ENCODE measurements around the gene SIDT2. TPM values are rescaled to one million over a fixed set of nuclear protein-coding genes. Genes with fewer than 3 reads are reported as not detected.

SIDT2 gene
- total RNA-seq, 1 experiment from 2014 or later = 11.8 TPM

DNA sequence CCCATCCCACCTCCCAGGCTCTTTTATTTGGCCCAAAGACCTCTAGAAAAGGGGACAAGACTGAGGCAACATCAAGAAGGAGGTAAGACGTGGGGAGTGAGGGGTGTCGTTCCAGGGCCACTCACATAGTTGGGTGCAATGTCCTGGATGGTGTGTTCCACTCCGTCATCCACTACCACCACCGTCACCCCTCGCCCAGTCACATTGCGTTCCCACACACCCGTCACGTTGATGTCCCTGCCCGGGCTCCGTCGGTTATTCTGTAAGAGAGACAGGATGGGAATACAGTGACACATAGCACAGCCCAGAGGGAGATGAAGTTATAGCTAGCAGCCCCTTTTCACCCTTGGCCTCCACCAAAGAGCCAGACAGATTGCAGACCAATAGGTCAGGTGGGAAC is 49.5 kb downstream of the SIDT2 start:
- in situ Hi-C loops (cut with HindIII; ENCODE audit: low pct_unique_long_range_greater_than_20kb, low sequenced_read_pairs) = no loop called here
- DNase-seq (ENCODE audit: low read depth) = no peak

GRCh38 chr11:117229411-117229810 is 50.9 kb downstream of the SIDT2 start:
- in situ Hi-C loops (cut with HindIII; ENCODE audit: low pct_unique_long_range_greater_than_20kb, low sequenced_read_pairs) = no loop called here
- no peak for DNase-seq (ENCODE audit: low read depth)

DNA sequence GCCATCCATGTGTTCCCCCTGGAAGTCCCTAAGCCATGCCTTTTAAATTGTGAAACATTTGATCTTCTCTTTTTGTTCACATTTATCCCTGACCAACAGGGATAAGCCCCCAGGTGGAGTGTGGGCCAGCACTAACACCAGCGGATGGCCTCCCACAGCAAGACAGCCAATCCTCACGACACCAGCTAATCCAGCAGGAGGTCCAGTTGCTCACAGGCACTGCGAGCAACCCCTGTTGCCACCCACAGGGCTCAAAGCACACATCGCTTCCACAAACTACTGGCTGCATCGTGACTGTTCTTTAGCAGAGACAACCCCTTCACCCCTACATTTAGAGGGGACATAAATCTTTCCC is 51.4 kb downstream of the SIDT2 start:
- no peak for DNase-seq (ENCODE audit: low read depth)
- in situ Hi-C loops (cut with HindIII; ENCODE audit: low pct_unique_long_range_greater_than_20kb, low sequenced_read_pairs) = no loop called here

- in situ Hi-C loops (cut with HindIII; ENCODE audit: low pct_unique_long_range_greater_than_20kb, low sequenced_read_pairs) = no loop called here
Observed at GRCh38 chr11:117230286-117230961, 51.9 kb downstream of the SIDT2 start.

GRCh38 chr11:117230999-117231841 is 52.7 kb downstream of the SIDT2 start:
- no peak for DNase-seq (ENCODE audit: low read depth)
- in situ Hi-C loops (cut with HindIII; ENCODE audit: low pct_unique_long_range_greater_than_20kb, low sequenced_read_pairs) = no loop called here

More at GRCh38 chr11:117230286-117230961, 51.9 kb downstream of the SIDT2 start:
- DNase-seq (ENCODE audit: low read depth) = no peak

GRCh38 chr11:117231842-117232091 is 53.2 kb downstream of the SIDT2 start, which contains the start of gene PCSK7:
TSS of gene PCSK7 (minus strand) at chr11:117232073. CDS start at chr11:117229844, 2,229 bp downstream.
- no peak for DNase-seq (ENCODE audit: low read depth)
- in situ Hi-C loops (cut with HindIII; ENCODE audit: low pct_unique_long_range_greater_than_20kb, low sequenced_read_pairs) = no loop called here

GRCh38 chr11:117232092-117232878 is 53.7 kb downstream of the SIDT2 start, which contains the start of gene RNF214:
TSS of gene RNF214 (plus strand) at chr11:117232671. CDS start at chr11:117234273, 1,602 bp downstream.
- peak; percentile 75 for DNase-seq (ENCODE audit: low read depth)
- in situ Hi-C loops (cut with HindIII; ENCODE audit: low pct_unique_long_range_greater_than_20kb, low sequenced_read_pairs) = no loop called here

DNA sequence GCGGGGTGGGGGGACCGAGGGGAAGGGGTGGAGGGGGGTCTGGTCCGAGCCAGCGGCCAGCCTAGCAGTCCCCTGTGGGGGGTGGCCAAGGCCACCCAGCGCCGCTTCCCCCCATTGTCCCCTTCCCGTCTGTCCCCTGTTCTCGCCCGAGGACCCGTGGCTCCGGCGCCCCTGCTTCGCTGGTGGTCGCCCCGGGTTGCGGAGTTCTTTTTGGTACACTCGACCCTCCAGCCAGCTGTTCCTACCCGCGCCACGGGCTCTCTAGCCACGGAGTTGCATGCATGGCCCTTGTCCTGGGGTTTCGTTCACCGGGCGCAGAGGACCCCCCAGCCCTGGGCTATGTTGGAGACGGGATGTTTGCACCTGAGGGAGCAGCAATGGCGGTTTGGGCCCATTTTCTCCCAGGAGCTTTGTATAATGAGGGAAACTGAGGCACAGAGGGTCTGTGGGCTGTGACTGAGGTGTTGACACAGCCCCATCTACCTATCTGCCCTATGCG is 54.4 kb downstream of the SIDT2 start:
- in situ Hi-C loops (cut with HindIII; ENCODE audit: low pct_unique_long_range_greater_than_20kb, low sequenced_read_pairs) = no loop called here
- DNase-seq (ENCODE audit: low read depth) = no peak

- in situ Hi-C loops (cut with HindIII; ENCODE audit: low pct_unique_long_range_greater_than_20kb, low sequenced_read_pairs) = no loop called here
- DNase-seq (ENCODE audit: low read depth) = no peak
Observed at GRCh38 chr11:117238221-117238620, 59.7 kb downstream of the SIDT2 start.

GRCh38 chr11:117239295-117239694 is 60.8 kb downstream of the SIDT2 start:
- DNase-seq (ENCODE audit: low read depth) = peak; percentile 66
- in situ Hi-C loops (cut with HindIII; ENCODE audit: low pct_unique_long_range_greater_than_20kb, low sequenced_read_pairs) = no loop called here

Other genes with a start within 250 kb of the SIDT2 start
- gene SIK3, start 80.3 kb upstream of the SIDT2 start, total RNA-seq (2014; rRNA removed; shearing (Covaris generic); ENCODE audit: low replicate concordance) = 4.6 and 5.6 TPM in 2 replicates
- gene PAFAH1B2, start 34.5 kb upstream of the SIDT2 start, total RNA-seq (2014; rRNA removed; shearing (Covaris generic); ENCODE audit: low replicate concordance) = 74.9 and 82.8 TPM in 2 replicates
- gene TAGLN, start 20.6 kb downstream of the SIDT2 start, total RNA-seq (2014; rRNA removed; shearing (Covaris generic); ENCODE audit: low replicate concordance) = 0.54 and 0.72 TPM in 2 replicates
- gene PCSK7, start 53.3 kb downstream of the SIDT2 start, total RNA-seq (2014; rRNA removed; shearing (Covaris generic); ENCODE audit: low replicate concordance) = 10.5 and 26.7 TPM in 2 replicates
- 1.7 and 4.0 TPM in 2 replicates for gene RNF214, start 53.9 kb downstream of the SIDT2 start, total RNA-seq (2014; rRNA removed; shearing (Covaris generic); ENCODE audit: low replicate concordance)
- 0.64 and 2.0 TPM in 2 replicates for gene BACE1-AS, start 112.6 kb downstream of the SIDT2 start, total RNA-seq (2014; rRNA removed; shearing (Covaris generic); ENCODE audit: low replicate concordance)
- 4.5 and 7.4 TPM in 2 replicates for gene BACE1, start 137.5 kb downstream of the SIDT2 start, total RNA-seq (2014; rRNA removed; shearing (Covaris generic); ENCODE audit: low replicate concordance)
- gene CEP164, start 149.1 kb downstream of the SIDT2 start, total RNA-seq (2014; rRNA removed; shearing (Covaris generic); ENCODE audit: low replicate concordance) = 7.9 and 21.5 TPM in 2 replicates

Data from Caki2 (cell line).